ENCODE results near the gene ALK. TPM values are rescaled to one million over a fixed set of nuclear protein-coding genes. Genes with fewer than 3 reads are reported as not detected.

Gene ALK
- total and polyA plus RNA-seq, 12 donors, result 0.09 to 1.8 (median 0.53) TPM; not detected in 1

DNA sequence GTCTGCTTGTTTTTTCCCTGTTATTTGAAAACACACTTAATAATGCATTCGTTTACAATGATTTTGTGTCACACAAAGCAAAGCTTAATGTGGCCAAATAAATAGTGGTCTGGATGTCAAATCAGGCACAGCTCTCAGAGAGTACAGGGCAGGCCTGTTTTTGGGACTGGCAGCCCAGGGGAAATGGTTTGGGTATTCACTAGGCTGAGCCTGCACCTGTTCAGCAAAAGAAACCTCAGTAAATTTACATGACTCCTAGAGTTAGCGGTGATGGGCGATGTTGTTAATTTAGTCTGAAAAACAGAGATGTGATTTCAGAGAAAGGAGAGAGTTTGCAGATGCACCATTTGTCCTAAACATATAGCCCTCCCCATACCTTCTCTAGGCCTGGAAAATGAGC is 197.1 kb downstream of the ALK start:
- TF ChIP-seq, protein P1, sequence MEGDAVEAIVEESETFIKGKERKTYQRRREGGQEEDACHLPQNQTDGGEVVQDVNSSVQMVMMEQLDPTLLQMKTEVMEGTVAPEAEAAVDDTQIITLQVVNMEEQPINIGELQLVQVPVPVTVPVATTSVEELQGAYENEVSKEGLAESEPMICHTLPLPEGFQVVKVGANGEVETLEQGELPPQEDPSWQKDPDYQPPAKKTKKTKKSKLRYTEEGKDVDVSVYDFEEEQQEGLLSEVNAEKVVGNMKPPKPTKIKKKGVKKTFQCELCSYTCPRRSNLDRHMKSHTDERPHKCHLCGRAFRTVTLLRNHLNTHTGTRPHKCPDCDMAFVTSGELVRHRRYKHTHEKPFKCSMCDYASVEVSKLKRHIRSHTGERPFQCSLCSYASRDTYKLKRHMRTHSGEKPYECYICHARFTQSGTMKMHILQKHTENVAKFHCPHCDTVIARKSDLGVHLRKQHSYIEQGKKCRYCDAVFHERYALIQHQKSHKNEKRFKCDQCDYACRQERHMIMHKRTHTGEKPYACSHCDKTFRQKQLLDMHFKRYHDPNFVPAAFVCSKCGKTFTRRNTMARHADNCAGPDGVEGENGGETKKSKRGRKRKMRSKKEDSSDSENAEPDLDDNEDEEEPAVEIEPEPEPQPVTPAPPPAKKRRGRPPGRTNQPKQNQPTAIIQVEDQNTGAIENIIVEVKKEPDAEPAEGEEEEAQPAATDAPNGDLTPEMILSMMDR (IDR thresholded peaks at IDR 0.05), result no peak
- TF ChIP-seq POLR2A (IDR thresholded peaks at IDR 0.05), result no peak
- 80 to 90% (median 85%) methylated on average over 3 of the region's 3 CpGs for WGBS, 4 donors
- intact Hi-C loops (cut with DNase I), result no loop called here
- H3K27me3 ChIP-seq, result no peaks in the 10 kb centered on the region
- no peak for DNase-seq
- no peaks in the 10 kb centered on the region for H3K9me3 ChIP-seq (replicated peaks in 1 of 3)
- H3K36me3 ChIP-seq (replicated peaks in 1 of 2), result no peaks in the 10 kb centered on the region
- no peak overlapping the region for H3K4me3 ChIP-seq
- no peak overlapping the region for H3K27ac ChIP-seq
- H3K4me1 ChIP-seq (replicated peaks in 1 of 2), result no peaks in the 10 kb centered on the region

DNA sequence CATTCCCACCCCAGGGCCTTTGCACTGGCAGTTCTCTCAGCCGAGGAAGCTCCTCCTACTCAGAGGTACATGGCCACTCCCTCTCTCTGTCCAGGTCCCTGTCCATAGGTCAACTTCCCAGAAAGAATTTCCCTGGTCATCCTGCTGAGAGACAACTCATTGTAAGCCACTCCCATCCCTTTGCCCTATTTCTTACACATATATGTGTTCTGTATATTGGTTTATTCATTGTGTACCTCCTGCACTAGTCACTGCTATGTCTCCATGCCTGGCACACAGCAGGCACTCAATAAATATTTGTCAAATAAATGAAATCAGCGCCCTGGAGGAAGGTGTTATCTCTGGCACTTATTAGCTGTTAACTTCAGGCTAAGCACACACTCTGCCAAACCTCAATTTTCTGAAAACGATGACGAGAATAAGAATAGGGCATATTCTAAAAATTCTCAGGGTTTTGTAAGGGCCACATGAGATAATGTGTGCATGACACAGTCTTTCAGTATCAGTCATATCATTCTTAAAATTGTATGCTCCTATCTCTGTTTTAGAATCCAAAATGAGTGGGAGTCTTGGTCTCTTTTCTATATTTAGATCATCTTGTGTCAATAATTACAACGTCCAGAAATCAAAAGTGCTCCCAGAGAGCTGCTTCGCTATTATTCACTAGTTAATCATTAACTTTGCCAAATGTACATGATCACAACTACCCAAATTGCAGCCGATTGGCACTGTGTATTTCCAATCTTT is 198.0 kb downstream of the ALK start:
- DNase-seq, result no peak
- no peaks in the 10 kb centered on the region for H3K4me1 ChIP-seq (replicated peaks in 1 of 2)
- WGBS, 4 donors, result 56 to 59% (median 58%) methylated on average over 7 of the region's 7 CpGs
- H3K4me3 ChIP-seq, result no peak overlapping the region
- no peak for TF ChIP-seq POLR2A (IDR thresholded peaks at IDR 0.05)
- TF ChIP-seq, protein P1 (IDR thresholded peaks at IDR 0.05), result no peak
- H3K9me3 ChIP-seq (replicated peaks in 1 of 3), result no peaks in the 10 kb centered on the region
- no peaks in the 10 kb centered on the region for H3K27me3 ChIP-seq
- no peaks in the 10 kb centered on the region for H3K36me3 ChIP-seq (replicated peaks in 1 of 2)
- intact Hi-C loops (cut with DNase I), result no loop called here
- H3K27ac ChIP-seq, result no peak overlapping the region

DNA sequence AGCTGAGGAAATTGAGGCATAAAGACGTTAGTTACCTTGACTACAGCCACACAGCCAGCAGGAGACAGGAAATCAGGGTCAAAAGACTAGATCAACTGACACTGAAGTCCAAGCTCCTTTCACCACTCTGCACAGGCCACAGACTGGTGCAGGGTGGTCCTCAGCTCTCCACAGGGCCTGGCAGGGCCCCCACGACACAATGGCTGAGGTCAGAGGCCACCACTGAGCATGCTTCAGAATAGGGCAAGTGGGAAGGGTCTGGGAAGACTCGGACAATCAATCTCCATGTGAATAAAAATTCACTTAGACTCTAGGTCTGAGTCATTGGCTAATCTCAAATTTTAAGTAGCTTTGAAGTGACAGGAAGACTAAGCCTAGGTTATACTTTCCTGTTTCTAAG is 201.7 kb downstream of the ALK start:
- H3K4me3 ChIP-seq, result no peak overlapping the region
- intact Hi-C loops (cut with DNase I), result no loop called here
- no peaks in the 10 kb centered on the region for H3K9me3 ChIP-seq (replicated peaks in 1 of 3)
- no peak for DNase-seq
- H3K27ac ChIP-seq, result no peak overlapping the region
- WGBS, 4 donors, result 29 to 51% (median 45%) methylated on average over 2 to 3 of the region's 3 CpGs
- no peaks in the 10 kb centered on the region for H3K4me1 ChIP-seq (replicated peaks in 1 of 2)
- no peak for TF ChIP-seq POLR2A (IDR thresholded peaks at IDR 0.05)
- TF ChIP-seq, protein P1 (IDR thresholded peaks at IDR 0.05), result no peak
- H3K27me3 ChIP-seq, result no peaks in the 10 kb centered on the region
- no peaks in the 10 kb centered on the region for H3K36me3 ChIP-seq (replicated peaks in 1 of 2)

DNA sequence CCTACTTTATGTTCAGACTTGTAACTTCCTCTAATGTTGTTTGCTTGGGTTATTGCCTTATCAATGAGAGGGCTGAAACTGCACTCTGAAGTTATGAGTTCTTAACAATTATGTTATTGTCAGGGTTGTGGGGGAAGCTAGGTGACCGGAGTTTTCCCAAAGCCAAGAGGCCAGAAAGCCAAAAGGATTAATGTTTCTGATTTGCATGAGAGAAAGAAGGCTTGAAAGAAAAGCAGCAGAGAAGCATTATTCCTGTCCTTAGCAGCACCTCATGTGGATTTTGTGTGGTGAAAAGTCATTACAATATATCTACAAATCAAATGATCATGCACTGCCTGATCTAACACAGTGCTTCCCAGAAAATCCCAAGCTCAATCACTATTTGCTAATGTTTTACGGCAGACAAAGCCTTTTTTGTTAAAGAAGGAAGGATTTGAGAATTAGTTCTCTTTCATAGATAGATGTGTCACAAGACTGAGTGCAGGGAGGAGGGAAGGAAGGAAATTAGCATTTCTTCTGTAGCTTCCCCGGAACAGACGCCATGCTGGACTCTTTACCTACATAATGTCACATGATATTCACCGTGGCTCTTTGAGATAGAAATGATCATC is 203.2 kb downstream of the ALK start:
- intact Hi-C loops (cut with DNase I), result no loop called here
- Histone ChIP-seq H3K27me3 (no peaks in the 10 kb centered on the region), H3K36me3 (replicated peaks in 1 of 2) (no peaks in the 10 kb centered on the region), H3K4me3 (no peak overlapping the region), H3K4me1 (replicated peaks in 1 of 2) (no peaks in the 10 kb centered on the region), H3K27ac (no peak overlapping the region), H3K9me3 (replicated peaks in 1 of 3) (no peaks in the 10 kb centered on the region)
- WGBS, 4 donors, result 80 to 87% (median 84%) methylated on average over 5 of the region's 5 CpGs
- TF ChIP-seq, protein P1 (IDR thresholded peaks at IDR 0.05), result no peak
- TF ChIP-seq POLR2A (IDR thresholded peaks at IDR 0.05), result no peak
- DNase-seq, result no peak
